ENCODE results near the gene CD40.

CD40 gene

DNA sequence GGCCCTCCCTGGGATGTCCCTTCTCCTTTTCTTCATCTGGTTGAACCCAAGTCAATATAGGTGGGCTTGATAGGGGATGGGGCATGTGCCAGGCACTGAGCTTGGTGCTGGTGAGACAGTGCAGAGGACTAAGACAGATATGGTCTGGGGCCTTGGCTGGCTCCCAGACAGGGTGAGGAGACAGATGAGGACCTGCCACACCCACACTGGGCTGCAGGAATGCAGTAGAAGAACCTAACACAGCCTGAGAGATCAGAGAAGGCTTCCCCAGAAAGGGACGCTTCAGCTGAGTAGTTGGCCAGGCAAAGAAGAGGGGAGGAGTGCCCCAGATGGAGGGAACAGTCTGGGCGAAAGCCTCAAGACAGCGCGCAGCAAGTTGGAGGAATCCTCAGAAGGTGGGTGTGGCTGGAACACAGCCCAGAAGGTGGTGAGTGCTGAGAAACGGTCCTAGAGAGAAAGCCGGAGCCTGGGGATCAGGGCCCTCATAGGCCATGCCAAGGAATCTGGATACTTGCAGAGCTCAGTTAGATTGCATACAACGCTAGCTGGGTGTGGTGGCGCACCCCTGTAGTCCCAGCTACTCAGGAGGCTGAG is 26.4 kb downstream of the CD40 start:
- H3K4me3 ChIP-seq, result no peak overlapping the region
- H3K27me3 ChIP-seq, result peaks cover 0 to 52% of the 10 kb centered on the region in 2 donors
- no peaks in the 10 kb centered on the region for H3K4me1 ChIP-seq
- no peaks in the 10 kb centered on the region for H3K9me3 ChIP-seq
- DNase-seq, result no peak
- intact Hi-C loops (cut with DNase I; ENCODE audit: low total_unique reads), result no loop called here
- TF ChIP-seq, protein P1, sequence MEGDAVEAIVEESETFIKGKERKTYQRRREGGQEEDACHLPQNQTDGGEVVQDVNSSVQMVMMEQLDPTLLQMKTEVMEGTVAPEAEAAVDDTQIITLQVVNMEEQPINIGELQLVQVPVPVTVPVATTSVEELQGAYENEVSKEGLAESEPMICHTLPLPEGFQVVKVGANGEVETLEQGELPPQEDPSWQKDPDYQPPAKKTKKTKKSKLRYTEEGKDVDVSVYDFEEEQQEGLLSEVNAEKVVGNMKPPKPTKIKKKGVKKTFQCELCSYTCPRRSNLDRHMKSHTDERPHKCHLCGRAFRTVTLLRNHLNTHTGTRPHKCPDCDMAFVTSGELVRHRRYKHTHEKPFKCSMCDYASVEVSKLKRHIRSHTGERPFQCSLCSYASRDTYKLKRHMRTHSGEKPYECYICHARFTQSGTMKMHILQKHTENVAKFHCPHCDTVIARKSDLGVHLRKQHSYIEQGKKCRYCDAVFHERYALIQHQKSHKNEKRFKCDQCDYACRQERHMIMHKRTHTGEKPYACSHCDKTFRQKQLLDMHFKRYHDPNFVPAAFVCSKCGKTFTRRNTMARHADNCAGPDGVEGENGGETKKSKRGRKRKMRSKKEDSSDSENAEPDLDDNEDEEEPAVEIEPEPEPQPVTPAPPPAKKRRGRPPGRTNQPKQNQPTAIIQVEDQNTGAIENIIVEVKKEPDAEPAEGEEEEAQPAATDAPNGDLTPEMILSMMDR (IDR thresholded peaks at IDR 0.05), result no peak
- no peaks in the 10 kb centered on the region for H3K36me3 ChIP-seq
- H3K27ac ChIP-seq, result no peak overlapping the region

DNA sequence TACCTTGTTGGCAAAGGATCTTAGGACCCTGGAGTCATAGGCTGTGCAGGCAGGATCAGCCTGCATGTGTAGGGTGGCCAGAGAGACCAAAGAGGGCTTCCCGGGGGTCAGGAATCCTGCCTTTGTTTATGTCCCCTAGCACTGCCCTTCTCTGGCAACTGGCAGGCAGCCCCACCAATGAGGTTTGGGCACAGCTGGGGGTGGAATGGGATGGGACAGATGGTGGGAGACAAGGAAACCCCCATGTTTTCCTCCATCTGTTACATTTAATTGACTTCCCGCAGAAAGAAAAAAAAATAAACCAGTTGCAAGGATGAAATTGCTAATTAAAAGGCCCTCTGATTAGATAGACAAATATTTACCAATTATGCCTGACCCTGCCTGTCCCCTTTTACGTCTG is 27.6 kb downstream of the CD40 start:
- Histone ChIP-seq H3K4me3 (no peak overlapping the region), H3K27ac (no peak overlapping the region), H3K4me1 (no peaks in the 10 kb centered on the region), H3K36me3 (no peaks in the 10 kb centered on the region), H3K9me3 (no peaks in the 10 kb centered on the region), H3K27me3 (peaks cover 0 to 51% of the 10 kb centered on the region in 2 donors)
- DNase-seq, result no peak
- TF ChIP-seq, protein P1 (IDR thresholded peaks at IDR 0.05), result no peak
- intact Hi-C loops (cut with DNase I; ENCODE audit: low total_unique reads), result no loop called here

DNA sequence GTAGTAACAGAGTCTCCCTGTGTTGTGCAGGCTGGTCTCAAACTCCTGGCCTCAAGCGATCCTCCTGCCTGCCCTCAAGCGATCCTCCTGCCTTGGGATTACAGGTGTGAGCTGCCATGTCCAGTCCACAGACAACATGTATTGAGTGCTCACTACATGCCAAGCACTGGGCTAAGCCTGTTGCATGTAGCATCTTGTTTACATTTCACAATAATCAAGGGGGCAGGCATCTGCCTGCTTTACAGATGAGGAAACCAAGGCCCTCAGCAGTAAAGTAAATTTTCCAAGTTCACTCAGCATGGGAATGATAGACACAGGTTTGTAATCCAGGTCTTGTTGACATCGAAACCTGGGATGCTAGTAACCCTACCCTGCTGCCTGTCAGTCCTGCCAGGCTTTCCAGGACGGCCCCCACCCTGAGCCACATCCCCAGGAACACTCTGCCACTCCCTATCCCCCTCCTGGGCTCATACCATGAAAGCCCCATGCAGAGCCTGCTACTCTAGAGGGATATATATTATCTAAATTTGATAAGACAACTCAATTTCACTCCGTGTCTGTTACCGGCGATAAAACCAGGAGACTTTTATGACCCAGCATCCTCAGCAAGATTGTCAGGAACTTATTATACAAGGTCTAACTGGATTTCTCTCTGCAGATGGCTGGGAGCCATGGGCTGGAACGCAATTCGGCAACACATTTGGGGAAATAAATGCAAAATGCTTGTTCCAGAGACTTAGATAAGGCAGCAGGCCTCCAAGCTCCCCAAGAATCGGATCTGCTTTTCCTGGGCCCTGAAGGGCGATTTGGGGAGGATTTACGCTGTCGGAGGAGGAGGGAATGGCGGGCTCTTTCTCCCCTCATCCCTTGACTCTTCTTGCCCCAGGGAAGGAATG is 30.4 kb downstream of the CD40 start:
- TF ChIP-seq, protein P1 (IDR thresholded peaks at IDR 0.05), result no peak

DNA sequence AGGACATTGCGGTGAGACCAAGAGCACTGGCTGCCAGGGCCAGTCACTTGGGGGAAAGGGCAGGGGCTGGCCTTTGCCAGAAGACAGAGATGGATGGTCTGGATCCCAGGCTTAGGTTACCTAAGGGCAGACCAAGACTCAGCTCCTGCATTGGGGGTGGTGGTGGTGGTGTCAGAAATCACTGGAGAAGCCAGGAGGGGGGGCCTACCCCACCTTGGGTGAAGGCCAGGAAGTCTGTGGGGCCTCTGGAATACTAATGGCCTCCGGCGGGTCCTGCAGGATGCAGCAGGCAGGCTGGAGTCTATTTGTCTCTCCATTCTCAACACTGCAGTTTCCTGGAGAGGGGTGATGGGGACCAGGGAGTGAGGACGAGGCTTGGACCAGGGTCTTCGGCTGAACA is 32.8 kb downstream of the CD40 start:
- TF ChIP-seq, protein P1 (IDR thresholded peaks at IDR 0.05), result no peak
- Histone ChIP-seq H3K27me3 (peaks cover 0 to 58% of the 10 kb centered on the region in 2 donors), H3K27ac (no peak overlapping the region), H3K36me3 (no peaks in the 10 kb centered on the region), H3K4me1 (no peaks in the 10 kb centered on the region), H3K4me3 (no peak overlapping the region), H3K9me3 (no peaks in the 10 kb centered on the region)
- intact Hi-C loops (cut with DNase I; ENCODE audit: low total_unique reads), result no loop called here
- no peak for DNase-seq

More for the DNA sequence above, 30.4 kb downstream of the CD40 start:
- H3K9me3 ChIP-seq, result no peaks in the 10 kb centered on the region
- intact Hi-C loops (cut with DNase I; ENCODE audit: low total_unique reads), result no loop called here
- H3K4me3 ChIP-seq, result no peak overlapping the region
- H3K4me1 ChIP-seq, result no peaks in the 10 kb centered on the region
- H3K36me3 ChIP-seq, result no peaks in the 10 kb centered on the region
- H3K27ac ChIP-seq, result no peak overlapping the region
- no peak for DNase-seq
- H3K27me3 ChIP-seq, result peaks cover 0 to 65% of the 10 kb centered on the region in 2 donors

DNA sequence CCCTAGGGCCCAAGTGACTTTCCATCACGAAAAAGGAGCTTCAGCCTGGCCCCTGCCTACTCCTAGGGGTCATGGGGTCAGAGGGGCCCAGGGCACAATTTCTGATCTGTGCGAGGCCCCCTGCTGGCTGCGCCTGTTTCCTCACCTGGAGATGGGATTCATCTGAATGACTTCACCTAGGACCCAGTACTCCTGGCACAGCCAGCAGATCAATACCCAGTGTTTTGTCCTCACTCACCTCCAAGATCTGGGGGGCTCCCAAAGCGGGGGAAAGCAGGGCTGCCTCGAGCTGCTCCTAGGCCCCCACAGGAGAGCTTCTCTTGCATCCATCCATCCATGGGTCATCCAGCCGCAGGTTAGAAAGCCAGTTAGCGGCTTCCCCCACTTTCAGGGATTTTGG is 33.8 kb downstream of the CD40 start:
- Histone ChIP-seq H3K4me3 (no peak overlapping the region), H3K9me3 (no peaks in the 10 kb centered on the region), H3K27ac (no peak overlapping the region), H3K27me3 (peaks cover 0 to 64% of the 10 kb centered on the region in 2 donors), H3K4me1 (no peaks in the 10 kb centered on the region), H3K36me3 (no peaks in the 10 kb centered on the region)
- TF ChIP-seq, protein P1 (IDR thresholded peaks at IDR 0.05), result peak in 1 of 2 experiments; percentile 5
- intact Hi-C loops (cut with DNase I; ENCODE audit: low total_unique reads), result no loop called here
- no peak for DNase-seq
